ENCODE data around the gene RELB. TPM values are rescaled to one million over a fixed set of nuclear protein-coding genes. Genes with fewer than 3 reads are reported as not detected.
"Not testable (repeated sequence)": the region's sequence is repeated elsewhere in the genome, so short reads cannot be mapped to it uniquely, and the experiment has no call there.

Gene RELB
- total RNA-seq, 1 experiment from 2014 or later: 9.3 TPM

DNA sequence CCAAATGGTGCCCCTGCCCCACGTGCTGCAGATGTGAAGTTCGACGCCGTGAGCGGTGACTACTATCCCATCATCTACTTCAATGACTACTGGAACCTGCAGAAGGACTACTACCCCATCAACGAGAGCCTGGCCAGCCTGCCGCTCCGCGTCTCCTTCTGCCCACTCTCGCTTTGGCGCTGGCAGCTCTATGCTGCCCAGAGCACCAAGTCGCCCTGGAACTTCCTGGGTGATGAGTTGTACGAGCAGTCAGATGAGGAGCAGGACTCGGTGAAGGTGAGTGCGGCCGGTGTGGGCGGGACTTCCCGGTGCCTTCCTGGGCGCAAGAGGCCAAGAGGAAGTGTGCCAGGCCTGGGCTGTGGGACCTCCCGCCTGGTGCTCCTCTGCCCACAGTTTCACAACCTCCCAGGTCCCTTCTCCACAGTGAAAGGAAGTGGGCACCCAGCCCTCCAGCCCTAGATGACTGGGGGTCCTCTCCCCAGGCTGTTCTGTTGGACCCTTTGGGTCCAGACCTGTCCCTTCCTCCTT, 14.1 kb upstream of the RELB start:
- DNase-seq (ENCODE audit: low spot score): no peak

- DNase-seq (ENCODE audit: low spot score): no peak
Measured at GRCh38 chr19:44988273-44988672, 13.0 kb upstream of the RELB start.

DNA sequence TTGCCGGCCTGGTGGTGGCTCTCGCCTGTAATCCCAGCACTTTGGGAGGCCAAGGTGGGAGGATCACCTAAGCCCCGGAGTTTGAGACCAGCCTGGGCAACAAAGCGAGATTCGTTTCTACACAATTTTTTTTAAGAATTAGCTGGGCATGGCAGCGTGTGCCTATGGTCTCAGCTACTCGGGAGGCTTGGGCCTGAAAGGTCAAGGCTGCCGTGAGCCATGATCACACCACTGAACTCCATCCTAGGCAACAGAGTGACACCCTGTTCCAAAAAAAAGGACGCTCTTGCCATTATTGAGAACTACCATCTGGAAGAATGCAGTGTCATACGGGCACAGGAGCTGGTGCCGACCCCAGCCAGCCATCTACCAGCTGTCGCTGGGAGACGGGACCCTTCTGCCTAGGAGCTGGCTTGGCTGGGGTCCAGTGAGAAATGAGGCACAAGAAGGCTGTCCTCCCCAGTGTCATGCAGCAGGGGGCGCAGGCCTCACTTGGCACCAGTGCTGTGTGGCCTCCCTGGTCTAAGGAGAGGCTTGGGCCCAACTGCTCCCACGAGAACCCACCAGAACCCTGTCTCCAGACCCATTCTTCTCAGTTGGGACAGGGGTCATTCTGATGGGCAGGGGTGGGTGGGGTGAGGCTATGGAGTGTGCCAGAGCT, 12.2 kb upstream of the RELB start:
- no peak for DNase-seq (ENCODE audit: low spot score)

DNA sequence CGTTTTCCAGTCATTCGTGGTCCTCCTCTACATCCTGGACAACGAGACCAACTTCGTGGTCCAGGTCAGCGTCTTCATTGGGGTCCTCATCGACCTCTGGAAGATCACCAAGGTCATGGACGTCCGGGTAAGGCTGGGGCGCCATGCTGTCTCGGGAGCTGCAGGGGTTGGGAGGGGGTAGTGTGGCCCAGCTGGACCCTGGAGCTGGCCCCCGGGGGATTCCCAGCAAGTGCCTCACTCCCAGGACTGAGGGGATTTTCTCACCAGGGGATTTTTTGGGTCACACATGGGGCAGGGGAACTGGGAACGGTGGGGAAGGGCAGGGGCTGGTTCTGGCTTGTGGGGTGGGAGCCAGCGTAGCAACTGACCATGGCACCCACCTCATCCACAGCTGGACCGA, 10.8 kb upstream of the RELB start:
- DNase-seq (ENCODE audit: low spot score): no peak

- DNase-seq (ENCODE audit: low spot score): no peak
Measured at GRCh38 chr19:44990966-44991365, 10.3 kb upstream of the RELB start.

DNA sequence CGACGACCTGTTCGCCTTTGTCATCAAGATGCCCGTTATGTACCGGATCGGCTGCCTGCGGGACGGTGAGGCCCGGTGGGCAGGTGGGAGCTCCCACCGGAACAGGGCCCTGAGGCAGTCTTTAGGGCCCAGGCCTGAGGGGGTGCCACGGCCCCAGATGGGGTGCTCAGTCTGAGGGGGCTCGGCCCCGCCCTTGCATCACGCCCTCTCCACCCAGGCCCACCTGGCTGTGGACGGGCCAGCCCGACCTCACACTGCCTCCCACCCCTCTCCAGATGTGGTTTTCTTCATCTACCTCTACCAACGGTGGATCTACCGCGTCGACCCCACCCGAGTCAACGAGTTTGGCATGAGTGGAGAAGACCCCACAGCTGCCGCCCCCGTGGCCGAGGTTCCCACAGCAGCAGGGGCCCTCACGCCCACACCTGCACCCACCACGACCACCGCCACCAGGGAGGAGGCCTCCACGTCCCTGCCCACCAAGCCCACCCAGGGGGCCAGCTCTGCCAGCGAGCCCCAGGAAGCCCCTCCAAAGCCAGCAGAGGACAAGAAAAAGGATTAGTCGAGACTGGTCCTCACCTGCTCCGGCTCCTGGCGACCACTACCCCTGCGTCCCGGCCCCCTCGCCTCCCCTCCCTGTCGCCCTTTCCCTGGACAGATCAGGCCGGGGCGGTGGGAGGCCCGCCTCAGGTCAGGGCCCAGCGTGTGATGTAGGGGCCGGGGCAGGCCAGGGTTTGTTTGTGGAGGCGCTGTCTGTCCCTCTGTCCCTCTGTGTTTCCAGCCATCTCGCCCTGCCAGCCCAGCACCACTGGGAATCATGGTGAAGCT, 8.7 kb upstream of the RELB start:
- DNase-seq (ENCODE audit: low spot score): no peak

DNA sequence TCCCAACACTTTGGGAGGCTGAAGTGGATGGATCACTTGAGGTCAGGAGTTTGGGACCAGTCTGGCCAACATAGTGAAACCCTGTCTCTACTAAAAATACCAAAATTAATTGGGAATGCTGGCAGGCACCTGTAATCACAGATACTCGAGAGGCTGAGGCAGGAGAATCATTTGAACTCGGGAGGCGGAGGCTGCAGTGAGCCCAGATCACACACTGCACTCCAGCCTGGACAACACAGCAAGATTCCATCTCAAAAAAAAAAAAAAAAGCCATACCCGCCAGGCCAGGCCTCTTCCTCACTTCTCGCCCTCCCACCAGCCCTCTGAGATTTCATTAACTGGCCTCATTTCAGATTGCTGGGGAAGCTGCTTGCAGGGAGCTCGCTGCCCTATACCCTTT, 7.7 kb upstream of the RELB start:
- DNase-seq (ENCODE audit: low spot score): no peak

DNA sequence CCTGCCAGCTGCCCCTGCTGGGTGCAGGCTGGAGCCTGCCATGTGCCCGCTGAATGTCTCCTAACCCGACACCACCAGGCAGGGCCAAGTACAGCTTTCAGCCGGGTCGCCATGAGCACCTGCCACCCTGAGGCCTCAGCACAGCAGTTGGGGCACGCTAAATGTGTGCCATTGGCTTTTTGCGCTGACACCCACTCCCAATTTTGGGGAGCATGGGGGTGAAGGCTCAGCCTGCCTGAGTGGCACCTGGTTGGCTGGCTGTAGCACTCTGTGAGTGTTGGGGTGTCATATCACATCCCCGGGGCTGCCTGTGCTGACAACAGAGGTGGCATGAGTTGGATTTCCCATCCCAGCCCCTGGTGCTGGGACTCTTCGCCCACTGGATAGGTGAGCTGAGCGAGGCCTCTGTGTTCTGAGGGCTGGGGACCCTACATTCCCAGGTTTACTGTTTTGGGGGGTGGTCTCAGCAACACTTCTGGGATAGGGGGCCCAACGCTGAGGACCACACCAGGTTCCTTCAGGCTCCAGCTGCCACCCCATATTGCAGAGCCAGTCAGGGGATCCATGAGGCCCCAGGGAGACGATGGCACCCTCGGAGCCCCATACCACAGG, 7.2 kb upstream of the RELB start:
- no peak for DNase-seq (ENCODE audit: low spot score)

DNA sequence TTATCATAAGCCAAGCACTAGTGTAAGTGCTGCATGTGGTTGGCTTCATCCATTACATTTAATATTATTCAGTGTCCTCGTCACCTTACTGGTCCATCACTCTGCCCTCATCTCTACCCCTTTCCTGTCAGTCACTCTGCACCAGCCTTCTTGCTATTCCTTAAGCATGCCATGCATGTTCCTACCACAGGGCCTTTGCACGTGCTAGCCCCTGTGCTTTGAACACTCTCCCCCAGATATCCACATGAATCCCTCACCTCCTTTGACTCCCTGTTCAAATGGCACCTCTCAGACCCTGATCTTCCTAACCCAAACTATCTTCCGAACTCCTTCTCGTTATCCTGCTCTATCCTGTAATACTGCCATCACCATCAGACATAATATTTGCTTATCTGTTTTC, 3.2 kb upstream of the RELB start:
- DNase-seq (ENCODE audit: low spot score): no peak

GRCh38 chr19:44999131-44999925, 1.9 kb upstream of the RELB start:
- not testable (repeated sequence) for DNase-seq (ENCODE audit: low spot score)

DNA sequence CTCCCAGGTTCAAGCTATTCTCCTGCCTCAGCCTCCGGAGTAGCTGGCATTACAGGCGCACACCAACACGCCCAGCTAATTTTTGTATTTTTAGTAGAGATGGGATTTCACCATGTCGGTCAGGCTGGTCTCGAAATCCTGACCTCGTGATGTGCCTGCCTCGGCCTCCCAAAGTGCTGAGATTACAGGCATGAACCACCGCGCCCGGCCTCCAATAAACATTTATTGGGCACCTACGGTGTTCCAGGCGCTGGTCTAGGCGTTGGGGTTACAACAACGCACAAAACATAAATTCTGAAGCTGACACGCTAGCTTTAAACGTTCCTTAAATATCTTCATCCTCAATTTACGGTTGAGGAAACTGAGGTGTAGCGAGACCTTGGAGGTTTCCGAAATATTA, 599 bp upstream of the RELB start:
- not testable (repeated sequence) for DNase-seq (ENCODE audit: low spot score)

GRCh38 chr19:45003485-45003884, 2.2 kb downstream of the RELB start:
- no peak for DNase-seq (ENCODE audit: low spot score)

DNA sequence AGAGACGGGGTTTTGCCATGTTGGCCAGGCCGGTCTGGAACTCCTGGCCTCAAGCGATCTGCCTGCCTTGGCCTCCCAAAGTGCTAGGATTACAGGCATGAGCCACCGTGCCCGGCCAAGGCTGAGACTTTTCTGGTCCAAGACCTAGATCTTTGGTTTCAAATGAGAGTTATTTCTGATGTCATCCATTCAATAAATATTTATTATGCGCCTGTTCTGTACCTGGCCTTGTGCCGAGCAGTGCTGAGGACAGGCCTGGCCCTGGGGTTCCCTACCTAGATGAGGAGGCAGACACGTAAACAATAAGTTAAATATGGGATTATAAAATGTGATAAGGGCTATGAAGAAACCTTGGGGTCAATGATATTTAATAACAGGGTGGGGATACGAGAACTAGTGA, 4.5 kb downstream of the RELB start:
- DNase-seq (ENCODE audit: low spot score): no peak

- DNase-seq (ENCODE audit: low spot score): no peak
Measured at GRCh38 chr19:45008552-45008951, 7.3 kb downstream of the RELB start.

DNA sequence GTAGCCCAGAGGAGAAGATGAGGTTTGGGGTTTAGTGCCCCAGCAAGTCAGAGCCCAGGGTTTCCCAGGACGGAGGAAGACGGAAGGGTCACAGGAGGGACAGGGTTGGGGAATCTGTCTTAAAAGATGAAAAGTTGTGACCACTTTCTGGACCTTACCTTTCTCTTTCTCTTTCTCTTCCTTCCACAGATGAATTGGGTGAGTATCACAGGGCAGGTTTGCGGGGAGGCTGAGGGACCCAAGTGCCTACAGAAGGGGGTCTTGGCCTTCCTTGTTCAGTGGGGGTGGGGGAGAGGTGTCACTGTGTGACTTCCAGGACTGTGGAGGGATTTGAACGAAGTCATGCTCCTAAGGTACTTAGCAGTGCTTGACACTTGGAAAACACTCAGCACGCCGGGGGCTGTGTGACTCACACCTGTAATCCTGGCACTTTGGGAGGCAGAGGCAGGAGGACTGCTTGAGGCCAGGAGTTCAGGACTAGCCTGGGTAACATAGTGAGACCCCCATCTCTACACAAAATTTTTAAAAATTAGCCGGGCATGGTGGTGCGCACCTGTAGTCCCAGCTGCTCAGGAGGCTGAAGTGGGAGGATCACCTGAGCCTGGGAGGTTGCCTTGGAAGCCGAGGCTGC, 8.5 kb downstream of the RELB start:
- DNase-seq (ENCODE audit: low spot score): no peak

DNA sequence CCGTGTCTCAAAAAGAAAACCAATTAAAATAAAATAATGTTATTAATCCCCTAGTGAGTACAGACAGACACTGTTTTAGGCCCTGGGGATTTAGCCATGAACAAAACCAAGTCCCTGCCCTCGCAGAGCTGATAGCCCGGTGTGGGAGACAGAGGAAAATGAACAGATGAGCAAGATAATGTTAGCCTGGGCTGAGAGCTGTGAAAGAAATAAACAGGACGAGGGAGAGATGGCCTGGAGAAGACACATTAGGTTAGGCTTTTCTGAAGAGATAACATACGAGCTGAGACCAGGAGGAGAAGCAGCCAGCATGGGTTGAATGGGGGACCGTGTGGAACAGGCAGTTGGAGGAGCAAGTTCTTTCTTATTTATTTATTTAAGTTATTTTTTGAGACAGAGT, 9.0 kb downstream of the RELB start:
- DNase-seq (ENCODE audit: low spot score): no peak

GRCh38 chr19:45011959-45012358, 10.7 kb downstream of the RELB start:
- DNase-seq (ENCODE audit: low spot score): no peak

- peak; percentile 68 for DNase-seq (ENCODE audit: low spot score)
Measured at GRCh38 chr19:45016388-45017314, 15.4 kb downstream of the RELB start.

DNA sequence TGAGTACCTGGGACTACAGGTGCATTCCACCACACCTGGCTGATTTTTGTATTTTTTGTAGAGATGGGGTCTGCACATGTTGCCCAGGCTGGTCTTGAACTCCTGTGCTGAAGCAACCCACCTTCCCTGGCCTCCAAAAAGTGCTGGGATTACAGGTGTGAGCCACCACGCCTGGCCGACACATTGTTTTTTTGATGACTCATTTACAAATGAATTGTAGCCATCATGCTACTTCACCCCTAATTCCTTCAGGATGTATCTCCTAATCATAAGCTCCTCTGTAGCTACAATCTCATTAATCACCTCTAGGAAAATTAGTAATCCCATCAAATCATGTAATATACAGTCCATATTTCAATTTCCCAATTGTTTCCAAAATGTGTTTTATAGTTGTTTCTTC, 17.9 kb downstream of the RELB start:
- no peak for DNase-seq (ENCODE audit: low spot score)

DNA sequence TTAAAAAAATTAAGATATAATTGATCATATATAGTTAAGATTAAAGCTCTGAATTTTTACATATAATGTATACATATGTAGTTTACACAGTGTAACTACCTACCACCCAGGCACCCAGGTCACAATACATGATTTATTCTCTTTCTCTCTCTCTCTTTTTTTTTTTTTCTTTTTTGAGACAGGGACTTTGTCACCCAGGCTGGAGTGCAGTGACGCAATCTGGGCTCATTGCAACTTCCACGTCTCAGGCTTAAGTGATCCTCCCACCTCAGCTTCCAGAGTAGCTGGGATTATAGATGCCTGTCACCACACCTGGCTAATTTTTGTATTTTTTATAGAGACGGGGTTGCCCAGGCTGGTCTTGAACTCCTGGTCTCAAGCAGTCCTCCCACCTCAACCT, 18.8 kb downstream of the RELB start:
- no peak for DNase-seq (ENCODE audit: low spot score)

All from A172 (cell line).